PC-9 (cell line): ENCODE data around the gene GPI. TPM values are rescaled to one million over a fixed set of nuclear protein-coding genes. Genes with fewer than 3 reads are reported as not detected.
A peak's percentile ranks its signal among the peaks of the same experiment; 100 is the strongest.

Experiments used
- BruUV-seq: library from RNA; stranded (reverse); fragments of 400-500 nt; replicated peaks from 2 replicates; lab custom pipeline; 2021; lab: Mats Ljungman, UMichigan
- CTCF ChIA-PET: fragments of 300-600 bp; sonication (Branson Sonifier 250); formaldehyde crosslinking; loops from one replicate; lab custom pipeline; 2022; ENCODE audit warnings: antibody characterized with exemption; lab: Charles Lee
- POLR2A ChIA-PET: fragments of 300-600 bp; sonication (Branson Sonifier 250); formaldehyde crosslinking; loops from one replicate; lab custom pipeline; 2022; ENCODE audit warnings: antibody characterized with exemption; ENCODE audit not compliant: unreplicated experiment; lab: Charles Lee
- DNase-seq, 2 experiments: peaks; one replicate each; pipeline versions ENCODE4 v3.0.0 to v3.0.0-alpha.2; 2015 to 2022; ENCODE audit warnings: mixed read lengths in 1 of 2
- H2AFZ ChIP-seq: fragments of 200-600 bp; sonication (generic); 2 replicates; pipeline ENCODE4 v1.8.1; 2017; ENCODE audit warnings: antibody characterized with exemption
- H3F3A ChIP-seq: fragments of 200-600 bp; sonication (generic); 2 replicates; pipeline ENCODE4 v1.8.1; 2017; ENCODE audit warnings: antibody characterized with exemption, mild to moderate bottlenecking, low read depth; ENCODE audit not compliant: insufficient read depth
- H3K27ac ChIP-seq: fragments of 200-600 bp; sonication (generic); 2 replicates; pipeline ENCODE4 v1.6.1; 2016; ENCODE audit warnings: mixed run types
- H3K27me3 ChIP-seq: fragments of 200-600 bp; sonication (generic); 2 replicates; pipeline ENCODE4 v1.6.1; 2016; ENCODE audit warnings: low read depth, mixed run types; ENCODE audit not compliant: insufficient read depth
- H3K36me3 ChIP-seq: fragments of 200-600 bp; sonication (generic); 2 replicates; pipeline ENCODE4 v1.6.1; 2016; ENCODE audit warnings: low read depth, mixed run types
- H3K4me1 ChIP-seq: fragments of 200-600 bp; sonication (generic); replicated peaks from 2 replicates; pipeline ENCODE4 v1.6.1; 2016; ENCODE audit warnings: mixed run types; ENCODE audit not compliant: insufficient read depth
- H3K4me2 ChIP-seq: fragments of 200-600 bp; sonication (generic); 2 replicates; pipeline ENCODE4 v1.6.1; 2017; ENCODE audit warnings: mixed run types
- H3K4me3 ChIP-seq: fragments of 200-600 bp; sonication (generic); 2 replicates; pipeline ENCODE4 v1.6.1; 2016; ENCODE audit warnings: mixed run types
- H3K79me2 ChIP-seq: fragments of 200-600 bp; sonication (generic); 2 replicates; pipeline ENCODE4 v1.6.1; 2017; ENCODE audit warnings: low read depth, mixed run types
- H3K9me2 ChIP-seq: fragments of 200-600 bp; sonication (generic); 2 replicates; pipeline ENCODE4 v1.8.1; 2017; ENCODE audit warnings: mild to moderate bottlenecking; ENCODE audit not compliant: insufficient read depth
- H3K9me3 ChIP-seq: fragments of 200-600 bp; sonication (generic); 2 replicates; pipeline ENCODE4 v1.8.1; 2016; ENCODE audit warnings: low read depth; ENCODE audit not compliant: insufficient read depth
- H4K20me1 ChIP-seq: fragments of 200-600 bp; sonication (generic); 2 replicates; pipeline ENCODE4 v1.8.1; 2017; ENCODE audit not compliant: insufficient read depth
- EZH2 ChIP-seq: fragments of 200-600 bp; sonication (generic); IDR thresholded peaks from 2 replicates; pipeline ENCODE4 v1.8.0; 2017; ENCODE audit warnings: antibody characterized with exemption, low read depth
- intact Hi-C: fragments of 100-400 bp; cut with micrococcal nuclease; formaldehyde crosslinking; loops from one replicate; pipeline ENCODE4 v1.10.0; 2022; ENCODE audit not compliant: unreplicated experiment
- total RNA-seq: library from RNA; stranded (reverse); gene quantifications from 2 replicates; pipeline ENCODE4 v1.2.3, GENCODE V29; 2021
- TF ChIP-seq, protein P1 (sequence below): fragments of 200-600 bp; sonication (generic); conservative IDR thresholded peaks from 2 replicates; pipeline ENCODE4 v1.6.1; 2017; ENCODE audit warnings: mixed run types, antibody characterized with exemption, mild to moderate bottlenecking, moderate library complexity

Gene GPI
- total RNA-seq, 1 experiment from 2014 or later: 522 TPM

DNA sequence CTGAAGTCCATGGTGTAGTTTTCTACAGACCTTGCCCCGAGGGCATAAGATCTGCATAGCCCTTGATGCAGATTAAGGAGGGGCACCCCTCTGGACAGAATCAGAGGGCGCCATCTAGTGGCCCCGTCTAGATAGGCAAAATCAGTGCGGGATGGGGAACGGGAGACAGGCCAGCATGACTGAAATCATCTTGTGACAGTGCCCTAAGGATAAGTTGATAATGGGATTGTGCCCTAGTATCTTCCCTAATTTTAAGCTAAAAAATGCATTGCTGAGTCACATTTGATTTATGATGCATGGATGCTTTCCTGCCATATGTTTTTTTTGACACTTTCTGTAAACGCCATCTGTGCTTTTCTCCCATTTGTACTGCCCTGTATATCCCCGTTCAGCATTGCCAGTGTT lies 19.0 kb upstream of the GPI start:
- H2AFZ ChIP-seq: no peak overlapping the region
- H3K4me1 ChIP-seq: no peaks in the 10 kb centered on the region
- CTCF ChIA-PET: interaction anchor here (0.6 to 0.7 kb wide), 5 partner anchors 75 to 284 kb away, joined by 3 to 11 read pairs (median 3); no protein-coding TSS in a partner anchor
- no peak overlapping the region for H3K27ac ChIP-seq
- 0 out of 2 replicates have a peak, but pooled peaks cover 4% of the 10 kb centered on the region for H4K20me1 ChIP-seq
- POLR2A ChIA-PET: no interaction called here
- no peaks in the 10 kb centered on the region for H3K27me3 ChIP-seq
- no TSS peak for BruUV-seq
- no peaks in the 10 kb centered on the region for H3K9me2 ChIP-seq
- no peak overlapping the region for H3K4me3 ChIP-seq
- H3K36me3 ChIP-seq: no peaks in the 10 kb centered on the region
- no peak overlapping the region for H3K4me2 ChIP-seq
- TF ChIP-seq, protein P1, sequence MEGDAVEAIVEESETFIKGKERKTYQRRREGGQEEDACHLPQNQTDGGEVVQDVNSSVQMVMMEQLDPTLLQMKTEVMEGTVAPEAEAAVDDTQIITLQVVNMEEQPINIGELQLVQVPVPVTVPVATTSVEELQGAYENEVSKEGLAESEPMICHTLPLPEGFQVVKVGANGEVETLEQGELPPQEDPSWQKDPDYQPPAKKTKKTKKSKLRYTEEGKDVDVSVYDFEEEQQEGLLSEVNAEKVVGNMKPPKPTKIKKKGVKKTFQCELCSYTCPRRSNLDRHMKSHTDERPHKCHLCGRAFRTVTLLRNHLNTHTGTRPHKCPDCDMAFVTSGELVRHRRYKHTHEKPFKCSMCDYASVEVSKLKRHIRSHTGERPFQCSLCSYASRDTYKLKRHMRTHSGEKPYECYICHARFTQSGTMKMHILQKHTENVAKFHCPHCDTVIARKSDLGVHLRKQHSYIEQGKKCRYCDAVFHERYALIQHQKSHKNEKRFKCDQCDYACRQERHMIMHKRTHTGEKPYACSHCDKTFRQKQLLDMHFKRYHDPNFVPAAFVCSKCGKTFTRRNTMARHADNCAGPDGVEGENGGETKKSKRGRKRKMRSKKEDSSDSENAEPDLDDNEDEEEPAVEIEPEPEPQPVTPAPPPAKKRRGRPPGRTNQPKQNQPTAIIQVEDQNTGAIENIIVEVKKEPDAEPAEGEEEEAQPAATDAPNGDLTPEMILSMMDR: peak; percentile 93
- TF ChIP-seq EZH2: no peak
- intact Hi-C loops: loop anchor here (2.0 to 10.0 kb wide), 3 partner anchors 174 to 567 kb away; partner anchors contain the start of gene LSM14A
- peak; percentile 76 to 81 for DNase-seq
- peaks cover 4% of the 10 kb centered on the region; the same call in 1 of the 2 replicates for H3F3A ChIP-seq
- H3K9me3 ChIP-seq: no peaks in the 10 kb centered on the region
- H3K79me2 ChIP-seq: no peaks in the 10 kb centered on the region

DNA sequence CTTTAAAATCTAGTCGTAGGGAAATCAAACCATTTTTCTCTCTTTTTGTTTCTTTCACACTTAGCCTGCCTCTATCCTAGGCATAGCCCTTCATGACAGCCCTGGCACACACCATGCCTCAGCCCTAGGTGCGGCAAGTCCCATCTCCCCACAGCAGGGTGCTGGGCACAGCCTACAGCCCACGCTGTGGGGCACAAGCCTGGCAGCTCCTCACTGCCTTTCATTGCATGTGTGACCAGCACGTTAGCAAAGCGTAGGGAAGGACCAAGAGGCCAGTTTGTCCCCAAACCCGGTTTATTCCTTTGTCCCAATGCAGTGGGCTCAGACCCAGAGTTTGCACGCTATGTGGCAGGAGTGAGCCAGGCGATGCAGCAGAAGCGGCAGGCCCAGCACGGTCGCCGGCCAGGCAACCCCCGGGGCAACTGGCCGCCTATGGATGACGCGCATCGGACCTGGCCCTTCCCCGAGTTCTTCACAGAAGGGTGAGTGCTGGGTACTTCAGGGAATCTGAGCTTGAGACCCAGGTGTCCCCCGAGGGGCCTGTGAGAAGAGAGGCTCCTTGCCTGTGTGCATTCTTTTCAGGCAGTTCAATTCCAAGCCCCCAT lies 17.3 kb upstream of the GPI start:
- no TSS peak for BruUV-seq
- POLR2A ChIA-PET: no interaction called here
- H3K9me3 ChIP-seq: no peaks in the 10 kb centered on the region
- H3F3A ChIP-seq: peaks cover 4% of the 10 kb centered on the region; the same call in 1 of the 2 replicates
- H3K79me2 ChIP-seq: no peaks in the 10 kb centered on the region
- no peak overlapping the region for H3K27ac ChIP-seq
- H4K20me1 ChIP-seq: 0 out of 2 replicates have a peak, but pooled peaks cover 4% of the 10 kb centered on the region
- CTCF ChIA-PET: interaction anchor here (0.6 kb wide), 1 partner anchor 169 kb away, joined by 3 read pairs; no protein-coding TSS in a partner anchor
- H3K4me2 ChIP-seq: no peak overlapping the region
- no peak overlapping the region for H2AFZ ChIP-seq
- TF ChIP-seq, protein P1: no peak
- no peak for TF ChIP-seq EZH2
- no peaks in the 10 kb centered on the region for H3K27me3 ChIP-seq
- H3K4me3 ChIP-seq: no peak overlapping the region
- no peak for DNase-seq
- no peaks in the 10 kb centered on the region for H3K9me2 ChIP-seq
- intact Hi-C loops: loop anchor here (2.0 to 10.0 kb wide), 3 partner anchors 175 to 569 kb away; partner anchors contain the start of gene LSM14A
- no peaks in the 10 kb centered on the region for H3K4me1 ChIP-seq
- 0 out of 2 replicates have a peak, but pooled peaks cover 3% of the 10 kb centered on the region for H3K36me3 ChIP-seq

DNA sequence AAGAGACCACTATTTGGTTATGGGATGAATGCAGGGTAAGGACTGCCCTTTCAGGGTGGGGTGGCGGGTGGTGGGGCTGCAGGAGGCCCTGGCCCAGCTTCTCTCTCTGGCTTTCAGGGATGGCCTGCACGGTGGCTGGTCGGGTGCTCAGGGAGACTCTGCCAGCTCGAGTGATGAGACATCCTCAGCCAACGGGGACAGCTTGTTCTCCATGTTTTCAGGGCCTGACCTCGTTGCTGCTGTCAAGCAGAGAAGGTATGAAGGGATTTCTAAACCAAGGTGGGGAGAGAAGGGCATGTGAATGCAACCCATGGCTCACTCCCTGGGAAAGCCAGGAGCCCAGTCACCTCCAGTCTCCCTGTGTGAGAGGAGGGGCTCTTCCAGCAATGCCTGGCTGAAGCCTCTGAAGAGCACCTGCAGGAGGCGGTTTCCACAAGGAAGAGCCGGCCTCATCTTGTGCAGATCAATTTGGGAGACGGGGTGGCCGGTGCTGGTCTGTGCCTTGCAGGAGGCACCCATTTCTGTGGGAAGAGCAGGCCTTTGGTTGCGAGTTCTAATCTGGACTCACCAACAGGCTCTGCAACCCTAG lies 16.0 kb upstream of the GPI start:
- Histone ChIP-seq H3K9me3 (no peaks in the 10 kb centered on the region), H3K79me2 (no peaks in the 10 kb centered on the region), H3K36me3 (0 out of 2 replicates have a peak, but pooled peaks cover 3% of the 10 kb centered on the region), H2AFZ (no peak overlapping the region), H3K4me2 (no peak overlapping the region), H3F3A (peaks cover 4% of the 10 kb centered on the region; the same call in 1 of the 2 replicates), H3K27ac (no peak overlapping the region), H3K4me3 (no peak overlapping the region), H3K4me1 (no peaks in the 10 kb centered on the region), H3K9me2 (no peaks in the 10 kb centered on the region), H3K27me3 (no peaks in the 10 kb centered on the region), H4K20me1 (0 out of 2 replicates have a peak, but pooled peaks cover 4% of the 10 kb centered on the region)
- intact Hi-C loops: loop anchor here (5.0 to 10.0 kb wide), 2 partner anchors 177 to 204 kb away; partner anchors contain the start of gene LSM14A
- no TSS peak for BruUV-seq
- POLR2A ChIA-PET: no interaction called here
- no peak for DNase-seq
- CTCF ChIA-PET: no interaction called here
- TF ChIP-seq EZH2: no peak
- TF ChIP-seq, protein P1: no peak
